ENCODE results near the gene PLLP. TPM values are rescaled to one million over a fixed set of nuclear protein-coding genes. Genes with fewer than 3 reads are reported as not detected.

Gene PLLP
- total and polyA plus RNA-seq, 10 of the 15 experiments (the other 5 are each of a cell fraction or from before 2014, with no cell fraction given), result 0.21 to 5.8 (median 0.67) TPM

DNA sequence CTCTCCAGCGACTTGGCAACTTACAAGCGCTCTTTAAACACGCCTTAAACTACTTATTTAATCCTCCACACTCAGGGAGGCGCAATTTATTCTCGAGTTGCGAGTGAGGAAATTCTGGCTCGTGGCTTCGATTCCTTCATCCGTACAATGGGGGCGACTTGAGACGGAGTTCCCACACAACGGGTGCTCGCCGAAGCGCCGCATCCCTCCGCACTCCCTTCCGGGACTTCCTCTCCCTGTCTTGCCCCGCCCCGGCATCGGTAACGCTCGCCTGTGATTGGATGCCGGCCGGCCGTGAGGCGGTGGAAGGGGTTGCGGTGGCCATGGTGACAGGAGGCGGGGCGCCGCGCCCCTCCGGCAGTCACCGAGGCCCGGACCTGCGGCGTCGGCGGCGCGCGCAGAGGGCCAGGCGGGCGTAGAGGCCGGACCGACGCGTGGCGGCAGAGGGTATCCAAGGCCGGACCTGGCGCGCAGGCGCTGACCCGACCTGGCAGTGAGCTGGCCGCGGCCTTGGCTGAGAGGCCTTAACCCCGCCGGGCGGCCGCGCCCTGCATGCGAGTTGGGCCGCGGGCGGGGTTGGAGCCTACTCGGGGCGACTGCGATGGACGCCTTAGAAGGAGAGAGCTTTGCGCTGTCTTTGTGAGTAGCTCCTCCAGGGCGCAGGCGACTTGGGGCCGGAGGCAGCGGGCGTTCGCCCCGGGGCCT lies 39.6 kb downstream of the PLLP start, which contains the start of gene ARL2BP (continued):
- TF ChIP-seq, protein P1, sequence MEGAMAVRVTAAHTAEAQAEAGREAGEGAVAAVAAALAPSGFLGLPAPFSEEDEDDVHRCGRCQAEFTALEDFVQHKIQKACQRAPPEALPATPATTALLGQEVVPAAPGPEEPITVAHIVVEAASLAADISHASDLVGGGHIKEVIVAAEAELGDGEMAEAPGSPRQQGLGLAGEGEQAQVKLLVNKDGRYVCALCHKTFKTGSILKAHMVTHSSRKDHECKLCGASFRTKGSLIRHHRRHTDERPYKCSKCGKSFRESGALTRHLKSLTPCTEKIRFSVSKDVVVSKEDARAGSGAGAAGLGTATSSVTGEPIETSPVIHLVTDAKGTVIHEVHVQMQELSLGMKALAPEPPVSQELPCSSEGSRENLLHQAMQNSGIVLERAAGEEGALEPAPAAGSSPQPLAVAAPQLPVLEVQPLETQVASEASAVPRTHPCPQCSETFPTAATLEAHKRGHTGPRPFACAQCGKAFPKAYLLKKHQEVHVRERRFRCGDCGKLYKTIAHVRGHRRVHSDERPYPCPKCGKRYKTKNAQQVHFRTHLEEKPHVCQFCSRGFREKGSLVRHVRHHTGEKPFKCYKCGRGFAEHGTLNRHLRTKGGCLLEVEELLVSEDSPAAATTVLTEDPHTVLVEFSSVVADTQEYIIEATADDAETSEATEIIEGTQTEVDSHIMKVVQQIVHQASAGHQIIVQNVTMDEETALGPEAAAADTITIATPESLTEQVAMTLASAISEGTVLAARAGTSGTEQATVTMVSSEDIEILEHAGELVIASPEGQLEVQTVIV (IDR thresholded peaks at IDR 0.05; ENCODE audit: borderline replicate concordance, partially characterized antibody), result peak; percentile 62
- TF ChIP-seq ZNF217 (IDR thresholded peaks at IDR 0.05) (0 out of 2 replicates have a peak, but pooled peaks have one; percentile 48), IKZF1 (conservative IDR thresholded peaks at IDR 0.05) (peak; percentile 88), NFXL1 (IDR thresholded peaks at IDR 0.05; ENCODE audit: borderline replicate concordance) (no peak), ZNF384 (IDR thresholded peaks at IDR 0.05; ENCODE audit: borderline replicate concordance, low read depth, low read length) (no peak), RUNX3 (IDR thresholded peaks at IDR 0.05; ENCODE audit: low read length) (peak; percentile 49), EGR1 (IDR thresholded peaks at IDR 0.05; ENCODE audit: borderline replicate concordance in 1 of 2, low read depth in 2 of 2, low read length in 2 of 2) (peak in 1 of 2 experiments; percentile 43; a peak in 1 of 3 replicates), ETV6 (conservative IDR thresholded peaks at IDR 0.05 in 1 of 2, IDR thresholded peaks at IDR 0.05 in 1 of 2; ENCODE audit: borderline replicate concordance in 1 of 2, low read depth in 1 of 2) (peak in 1 of 2 experiments; percentile 62; a peak in 2 of 4 replicates), STAT3 (IDR thresholded peaks at IDR 0.05; ENCODE audit: low read depth, low read length) (no peak), SP1 (IDR thresholded peaks at IDR 0.05; ENCODE audit: low read depth, low read length) (peak; percentile 80), ASH2L (IDR thresholded peaks at IDR 0.05; ENCODE audit: borderline replicate concordance, low read depth) (no peak), POLR2A (IDR thresholded peaks at IDR 0.05; ENCODE audit: low read depth, low read length) (peak; percentile 95), NR2F1 (conservative IDR thresholded peaks at IDR 0.05) (peak; percentile 84), TCF12 (IDR thresholded peaks at IDR 0.05; ENCODE audit: low read depth, low read length) (no peak), MTA2 (IDR thresholded peaks at IDR 0.05; ENCODE audit: low read depth) (no peak), FOXK2 (IDR thresholded peaks at IDR 0.05) (no peak)
- TF ChIP-seq, protein P2, sequence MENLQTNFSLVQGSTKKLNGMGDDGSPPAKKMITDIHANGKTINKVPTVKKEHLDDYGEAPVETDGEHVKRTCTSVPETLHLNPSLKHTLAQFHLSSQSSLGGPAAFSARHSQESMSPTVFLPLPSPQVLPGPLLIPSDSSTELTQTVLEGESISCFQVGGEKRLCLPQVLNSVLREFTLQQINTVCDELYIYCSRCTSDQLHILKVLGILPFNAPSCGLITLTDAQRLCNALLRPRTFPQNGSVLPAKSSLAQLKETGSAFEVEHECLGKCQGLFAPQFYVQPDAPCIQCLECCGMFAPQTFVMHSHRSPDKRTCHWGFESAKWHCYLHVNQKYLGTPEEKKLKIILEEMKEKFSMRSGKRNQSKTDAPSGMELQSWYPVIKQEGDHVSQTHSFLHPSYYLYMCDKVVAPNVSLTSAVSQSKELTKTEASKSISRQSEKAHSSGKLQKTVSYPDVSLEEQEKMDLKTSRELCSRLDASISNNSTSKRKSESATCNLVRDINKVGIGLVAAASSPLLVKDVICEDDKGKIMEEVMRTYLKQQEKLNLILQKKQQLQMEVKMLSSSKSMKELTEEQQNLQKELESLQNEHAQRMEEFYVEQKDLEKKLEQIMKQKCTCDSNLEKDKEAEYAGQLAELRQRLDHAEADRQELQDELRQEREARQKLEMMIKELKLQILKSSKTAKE (IDR thresholded peaks at IDR 0.05; ENCODE audit: low read depth, poor library complexity, severe bottlenecking), result peak; percentile 50
- TF ChIP-seq, protein P3, sequence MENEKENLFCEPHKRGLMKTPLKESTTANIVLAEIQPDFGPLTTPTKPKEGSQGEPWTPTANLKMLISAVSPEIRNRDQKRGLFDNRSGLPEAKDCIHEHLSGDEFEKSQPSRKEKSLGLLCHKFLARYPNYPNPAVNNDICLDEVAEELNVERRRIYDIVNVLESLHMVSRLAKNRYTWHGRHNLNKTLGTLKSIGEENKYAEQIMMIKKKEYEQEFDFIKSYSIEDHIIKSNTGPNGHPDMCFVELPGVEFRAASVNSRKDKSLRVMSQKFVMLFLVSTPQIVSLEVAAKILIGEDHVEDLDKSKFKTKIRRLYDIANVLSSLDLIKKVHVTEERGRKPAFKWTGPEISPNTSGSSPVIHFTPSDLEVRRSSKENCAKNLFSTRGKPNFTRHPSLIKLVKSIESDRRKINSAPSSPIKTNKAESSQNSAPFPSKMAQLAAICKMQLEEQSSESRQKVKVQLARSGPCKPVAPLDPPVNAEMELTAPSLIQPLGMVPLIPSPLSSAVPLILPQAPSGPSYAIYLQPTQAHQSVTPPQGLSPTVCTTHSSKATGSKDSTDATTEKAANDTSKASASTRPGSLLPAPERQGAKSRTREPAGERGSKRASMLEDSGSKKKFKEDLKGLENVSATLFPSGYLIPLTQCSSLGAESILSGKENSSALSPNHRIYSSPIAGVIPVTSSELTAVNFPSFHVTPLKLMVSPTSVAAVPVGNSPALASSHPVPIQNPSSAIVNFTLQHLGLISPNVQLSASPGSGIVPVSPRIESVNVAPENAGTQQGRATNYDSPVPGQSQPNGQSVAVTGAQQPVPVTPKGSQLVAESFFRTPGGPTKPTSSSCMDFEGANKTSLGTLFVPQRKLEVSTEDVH (IDR thresholded peaks at IDR 0.05; ENCODE audit: low read depth, partially characterized antibody), result no peak
- TF ChIP-seq, protein P4, sequence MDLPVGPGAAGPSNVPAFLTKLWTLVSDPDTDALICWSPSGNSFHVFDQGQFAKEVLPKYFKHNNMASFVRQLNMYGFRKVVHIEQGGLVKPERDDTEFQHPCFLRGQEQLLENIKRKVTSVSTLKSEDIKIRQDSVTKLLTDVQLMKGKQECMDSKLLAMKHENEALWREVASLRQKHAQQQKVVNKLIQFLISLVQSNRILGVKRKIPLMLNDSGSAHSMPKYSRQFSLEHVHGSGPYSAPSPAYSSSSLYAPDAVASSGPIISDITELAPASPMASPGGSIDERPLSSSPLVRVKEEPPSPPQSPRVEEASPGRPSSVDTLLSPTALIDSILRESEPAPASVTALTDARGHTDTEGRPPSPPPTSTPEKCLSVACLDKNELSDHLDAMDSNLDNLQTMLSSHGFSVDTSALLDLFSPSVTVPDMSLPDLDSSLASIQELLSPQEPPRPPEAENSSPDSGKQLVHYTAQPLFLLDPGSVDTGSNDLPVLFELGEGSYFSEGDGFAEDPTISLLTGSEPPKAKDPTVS (IDR thresholded peaks at IDR 0.05; ENCODE audit: low read depth, low read length), result 0 out of 2 replicates have a peak, but pooled peaks have one; percentile 18
